Measurements from ENCODE around the gene MEIS2. TPM values are rescaled to one million over a fixed set of nuclear protein-coding genes. Genes with fewer than 3 reads are reported as not detected.
A peak's percentile ranks its signal among the peaks of the same experiment; 100 is the strongest.

MEIS2 gene
- total RNA-seq, 1 donor from 2014 or later, result 43.9 TPM

- DNase-seq (peak; percentile 45), ATAC-seq (ENCODE audit: poor library complexity) (peak; percentile 40)
- intact Hi-C loops (cut with DNase I), result loop anchor here (5.0 kb wide), 1 partner anchor 225 kb away; no protein-coding TSS in a partner anchor
Measured at GRCh38 chr15:36882487-36883131, 217.7 kb downstream of the MEIS2 start.

DNA sequence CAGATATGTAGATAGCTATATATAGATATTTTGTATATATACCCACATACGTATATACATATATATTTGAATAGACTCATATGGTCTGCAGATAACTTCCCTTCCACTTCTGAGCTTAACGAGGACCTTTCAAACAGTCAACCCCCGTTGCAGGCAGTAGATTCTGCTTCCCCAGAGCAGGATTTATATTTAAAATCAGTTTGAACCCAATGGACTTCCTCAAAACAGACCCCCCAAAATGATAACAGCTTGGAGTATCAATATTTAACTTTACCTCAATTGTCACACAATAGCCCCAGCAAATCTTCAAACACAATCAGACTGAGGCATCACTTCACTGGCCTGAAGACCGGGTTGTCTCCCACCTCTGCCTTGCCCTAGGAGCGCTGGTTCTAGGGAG lies 218.3 kb downstream of the MEIS2 start:
- no peak for ATAC-seq (ENCODE audit: poor library complexity)
- intact Hi-C loops (cut with DNase I), result loop anchor here (5.0 kb wide), 1 partner anchor 225 kb away; no protein-coding TSS in a partner anchor
- DNase-seq, result no peak

- no peak for DNase-seq
- ATAC-seq (ENCODE audit: poor library complexity), result no peak
- intact Hi-C loops (cut with DNase I), result loop anchor here (5.0 kb wide), 1 partner anchor 226 kb away; no protein-coding TSS in a partner anchor
Measured at GRCh38 chr15:36881516-36881915, 218.8 kb downstream of the MEIS2 start.

DNA sequence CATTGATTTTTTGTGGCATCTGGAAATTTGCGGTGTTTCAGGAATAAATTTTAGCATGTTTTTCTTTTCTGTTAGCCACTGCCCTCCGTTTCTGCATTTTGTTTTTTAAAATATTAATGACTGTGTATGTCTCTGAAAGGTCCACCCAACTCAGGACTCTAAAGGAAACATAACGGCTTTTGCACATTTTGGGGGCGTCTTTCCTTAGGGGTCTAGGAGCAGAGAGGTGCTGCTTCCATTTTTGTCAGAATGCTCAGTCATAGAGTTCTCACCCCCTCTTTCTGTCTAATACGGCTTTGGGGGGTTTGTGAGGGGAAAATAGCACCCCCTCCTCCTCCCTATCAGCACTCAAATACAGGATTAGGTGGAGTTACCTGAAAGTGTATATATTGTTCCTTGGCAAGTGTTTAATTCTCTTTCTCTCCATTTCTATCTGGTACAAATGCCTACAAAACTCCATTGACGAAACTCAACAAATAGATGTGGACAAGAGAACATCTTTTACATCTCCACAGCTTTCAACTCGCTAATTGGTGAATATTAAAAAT lies 219.4 kb downstream of the MEIS2 start:
- DNase-seq (no peak), ATAC-seq (ENCODE audit: poor library complexity) (no peak)
- intact Hi-C loops (cut with DNase I), result loop anchor here (5.0 kb wide), 1 partner anchor 226 kb away; no protein-coding TSS in a partner anchor

GRCh38 chr15:36880224-36880912 lies 220.0 kb downstream of the MEIS2 start:
- intact Hi-C loops (cut with DNase I), result loop anchor here (5.0 kb wide), 1 partner anchor 227 kb away; no protein-coding TSS in a partner anchor
- ATAC-seq (ENCODE audit: poor library complexity) (no peak), DNase-seq (no peak)

- ATAC-seq (ENCODE audit: poor library complexity), result no peak
- DNase-seq, result no peak
- intact Hi-C loops (cut with DNase I), result loop anchor here (5.0 kb wide), 1 partner anchor 228 kb away; no protein-coding TSS in a partner anchor
Measured at GRCh38 chr15:36879568-36880222, 220.7 kb downstream of the MEIS2 start.

DNA sequence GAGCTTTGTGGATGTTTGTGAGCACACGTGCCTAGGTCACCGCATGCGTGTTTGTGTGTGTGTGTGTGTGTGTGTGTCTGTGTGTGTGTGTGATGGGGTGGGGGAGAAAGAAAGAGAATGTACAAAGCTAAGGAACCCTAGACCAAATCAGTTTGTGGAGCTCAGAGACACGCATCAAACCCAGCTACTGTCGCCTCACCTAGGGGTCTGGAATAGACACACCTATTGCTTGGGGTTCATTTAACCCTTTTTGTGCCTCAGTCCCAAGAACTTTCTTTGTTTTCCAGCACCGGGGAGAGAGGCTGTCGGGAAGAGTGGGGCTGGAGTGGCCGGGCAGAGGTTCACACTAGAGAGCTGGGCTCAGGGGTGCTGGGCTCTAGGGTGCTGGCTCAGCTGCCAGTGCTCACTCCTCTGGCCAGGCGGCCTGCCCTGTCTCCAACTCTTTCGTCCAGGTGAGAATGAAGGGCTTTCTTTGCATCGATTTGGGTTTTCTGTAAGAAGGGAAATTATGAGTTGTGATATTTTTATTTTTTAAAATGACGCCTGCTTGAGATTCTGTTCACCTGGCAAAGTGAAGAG lies 221.6 kb downstream of the MEIS2 start:
- intact Hi-C loops (cut with DNase I), result no loop called here
- DNase-seq (no peak), ATAC-seq (ENCODE audit: poor library complexity) (no peak)

DNA sequence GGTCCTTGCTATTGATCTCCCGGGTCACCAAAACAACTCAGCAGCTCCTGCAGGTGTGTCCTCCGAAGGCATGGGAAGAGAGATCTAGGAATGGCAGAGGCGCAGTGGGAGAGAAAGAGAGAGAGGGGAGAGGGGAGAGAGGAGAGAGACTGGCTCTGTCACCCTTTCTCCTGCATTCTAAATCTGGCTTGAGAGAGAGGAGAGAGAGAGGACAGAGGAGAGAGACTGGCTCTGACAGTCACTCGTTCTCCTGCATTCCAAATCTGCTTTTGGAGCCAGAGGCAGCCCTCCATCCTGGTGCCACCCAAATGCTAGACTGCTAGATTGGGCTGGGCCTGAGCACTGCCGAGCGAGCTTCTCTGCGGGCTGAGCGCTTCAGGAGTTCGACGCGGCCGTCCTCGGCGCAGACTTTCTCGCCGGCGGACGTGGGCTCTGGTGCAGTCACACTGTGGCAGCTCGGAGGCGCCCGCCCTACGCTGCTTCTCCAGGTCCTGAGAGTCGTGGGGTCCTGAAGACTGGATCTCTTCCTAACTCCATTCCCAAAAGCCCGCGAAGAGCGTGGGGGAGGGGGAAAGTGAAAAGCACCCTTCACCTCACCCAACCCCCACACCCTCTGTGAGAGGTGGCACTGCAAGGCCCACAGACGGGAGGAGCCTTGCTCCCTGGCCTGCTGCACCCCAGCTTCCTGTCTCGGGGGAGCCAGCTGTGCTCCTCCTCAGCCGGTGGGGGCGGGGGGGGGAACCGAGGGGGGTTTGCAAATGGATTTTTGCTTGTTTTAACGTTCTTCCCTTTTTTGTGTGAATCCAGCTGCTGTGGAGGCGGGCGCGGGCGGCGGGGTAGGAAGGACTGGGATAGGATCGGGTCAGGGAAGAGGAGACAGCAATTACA lies 222.3 kb downstream of the MEIS2 start:
- DNase-seq (peak; percentile 54), ATAC-seq (ENCODE audit: poor library complexity) (peak; percentile 76)
- intact Hi-C loops (cut with DNase I), result no loop called here

DNA sequence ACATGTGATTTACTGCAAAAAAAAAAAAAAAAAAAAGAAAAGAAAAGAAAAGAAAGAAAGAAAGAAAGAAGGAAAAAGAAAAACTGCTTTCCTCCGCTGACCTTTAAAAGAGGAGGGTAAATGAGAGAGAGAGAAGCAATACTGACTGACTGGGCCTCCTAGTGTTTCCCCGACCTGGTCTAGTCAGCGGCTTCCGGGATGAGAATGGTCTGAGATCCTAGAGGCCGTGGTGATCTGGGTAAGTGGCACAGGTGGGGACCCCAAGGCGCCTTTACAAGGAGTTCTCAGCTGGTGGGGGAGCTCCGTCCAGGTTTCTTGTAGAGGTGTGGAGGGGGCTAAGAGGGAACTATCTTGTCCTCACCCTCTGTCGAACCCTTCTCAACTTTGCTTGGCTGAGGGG lies 223.1 kb downstream of the MEIS2 start:
- ATAC-seq (ENCODE audit: poor library complexity) (peak; percentile 44), DNase-seq (no peak)
- intact Hi-C loops (cut with DNase I), result no loop called here

DNA sequence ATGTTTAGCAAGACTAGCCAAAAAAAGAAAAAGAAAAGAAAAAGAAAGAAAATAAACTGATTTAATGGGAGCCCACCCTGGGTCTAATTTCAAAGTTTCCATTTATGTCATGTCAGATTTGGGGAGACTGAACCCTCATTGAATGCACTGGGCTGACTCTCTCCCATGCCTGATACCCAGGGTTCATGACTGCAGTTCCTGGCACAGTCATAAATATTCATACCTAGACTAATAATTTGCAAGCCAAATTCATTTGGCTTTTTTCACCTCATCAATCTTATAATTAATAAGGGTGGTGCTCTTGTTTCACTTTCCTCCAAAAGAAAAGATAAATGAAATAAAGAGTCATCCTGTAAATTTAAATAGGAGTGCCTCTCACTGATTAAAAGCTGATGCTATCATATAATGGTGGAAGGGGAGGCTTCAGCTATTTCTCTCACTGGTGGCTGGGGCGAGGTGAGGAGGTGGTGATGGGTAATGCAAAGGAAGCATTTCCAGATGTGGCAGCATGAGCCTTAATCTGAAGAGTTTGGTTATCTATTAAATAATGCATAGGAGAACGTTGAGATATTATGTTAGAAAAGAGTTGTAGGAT lies 224.5 kb downstream of the MEIS2 start:
- ATAC-seq (ENCODE audit: poor library complexity) (no peak), DNase-seq (no peak)
- intact Hi-C loops (cut with DNase I), result no loop called here

DNA sequence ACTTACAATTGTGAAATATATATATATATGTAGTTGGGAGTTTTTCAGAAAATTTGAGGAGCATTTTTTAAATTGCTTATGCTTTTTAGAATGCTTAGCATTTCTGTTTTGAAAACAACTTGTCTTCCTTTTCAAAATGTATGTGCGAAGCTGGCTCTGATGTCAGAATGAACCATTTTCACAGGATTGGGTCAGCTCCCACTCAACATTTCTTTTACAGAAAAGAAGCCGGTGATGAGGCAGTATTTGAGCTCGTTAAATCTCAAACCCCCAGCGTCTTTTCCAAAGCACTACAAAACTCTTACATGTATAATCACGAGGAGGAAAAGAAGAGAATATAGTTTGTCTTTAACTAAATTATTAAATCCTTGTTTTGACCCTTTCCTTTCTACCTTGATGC lies 225.4 kb downstream of the MEIS2 start:
- ATAC-seq (ENCODE audit: poor library complexity), result no peak
- intact Hi-C loops (cut with DNase I), result no loop called here
- no peak for DNase-seq

DNA sequence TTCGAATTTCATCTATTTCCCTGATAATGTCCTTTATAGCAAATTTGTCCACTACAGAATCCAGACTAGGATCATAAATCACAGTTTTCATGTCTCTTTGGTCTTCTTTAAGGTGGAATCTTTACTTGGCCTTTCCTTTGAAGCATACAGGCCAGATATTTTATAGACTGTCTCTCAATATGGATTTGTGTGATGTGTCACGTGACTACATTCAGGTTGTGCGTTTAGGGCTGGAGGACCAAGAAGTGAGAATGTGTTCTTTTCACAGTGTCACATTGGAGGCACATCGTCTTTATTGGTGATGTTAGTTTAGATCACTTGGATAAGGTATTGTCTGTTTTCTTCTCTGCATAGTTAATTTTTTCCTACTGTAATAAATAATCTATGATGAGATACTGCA lies 232.9 kb downstream of the MEIS2 start:
- ATAC-seq (ENCODE audit: poor library complexity) (no peak), DNase-seq (no peak)
- intact Hi-C loops (cut with DNase I), result no loop called here

DNA sequence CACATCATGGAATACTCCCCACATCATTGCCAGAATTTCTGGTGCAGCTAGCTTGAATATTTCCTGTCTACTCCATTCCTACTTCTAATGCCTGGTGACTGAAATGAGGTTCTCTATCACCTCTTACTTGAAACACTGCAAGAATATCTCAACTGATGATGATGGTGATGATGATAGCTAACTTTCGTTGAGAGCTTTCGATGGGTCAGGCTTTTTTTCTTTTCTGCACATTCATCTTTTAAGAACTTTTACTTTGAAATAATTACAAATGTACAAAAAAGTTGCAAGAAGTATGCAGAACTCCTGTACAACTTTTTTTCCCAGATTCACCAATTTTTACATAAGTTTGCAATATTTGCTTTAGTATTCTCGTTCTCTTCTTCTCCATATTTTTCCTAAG lies 233.5 kb downstream of the MEIS2 start:
- DNase-seq (no peak), ATAC-seq (ENCODE audit: poor library complexity) (no peak)
- intact Hi-C loops (cut with DNase I), result no loop called here

DNA sequence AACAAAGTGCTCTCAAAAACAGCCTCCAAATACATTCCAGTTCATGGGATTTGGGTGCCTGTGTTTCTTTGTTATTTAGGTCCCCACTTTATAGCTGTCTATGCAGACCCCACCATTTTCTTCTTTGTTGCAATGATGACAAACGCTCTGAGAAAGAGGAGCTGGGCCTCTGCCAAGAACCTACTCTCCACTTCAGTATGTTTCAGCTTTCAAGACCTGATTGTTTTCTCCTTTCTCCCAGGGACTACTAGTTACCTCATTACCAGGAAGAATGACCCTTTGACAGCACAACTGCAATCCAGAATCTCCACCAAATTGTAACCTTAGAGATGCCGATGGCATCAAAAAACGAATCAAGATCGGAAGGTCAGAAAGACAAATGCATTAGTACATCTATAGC lies 236.8 kb downstream of the MEIS2 start:
- ATAC-seq (ENCODE audit: poor library complexity), result no peak
- no peak for DNase-seq
- intact Hi-C loops (cut with DNase I), result no loop called here

DNA sequence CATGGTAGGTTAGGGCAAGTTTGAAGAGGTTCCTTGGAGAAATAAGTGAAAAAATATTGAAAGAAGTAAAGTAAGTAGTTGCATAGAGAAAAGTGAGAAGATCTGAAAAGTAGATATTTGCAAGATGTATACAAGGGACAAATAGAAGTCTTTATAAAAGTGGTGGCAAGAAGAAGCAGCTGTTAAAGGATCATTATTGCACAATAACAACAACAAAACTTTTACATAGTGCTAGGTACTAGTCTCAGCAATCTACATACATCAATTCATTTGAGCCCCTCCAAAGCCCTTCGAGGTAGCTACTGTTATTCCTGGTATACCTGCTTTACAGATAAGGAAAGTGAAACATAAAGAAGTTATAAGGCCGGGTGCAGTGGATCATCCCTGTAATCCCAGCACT lies 239.6 kb downstream of the MEIS2 start:
- ATAC-seq (ENCODE audit: poor library complexity) (no peak), DNase-seq (no peak)
- intact Hi-C loops (cut with DNase I), result no loop called here

GRCh38 chr15:36858423-36858822 lies 241.9 kb downstream of the MEIS2 start:
- intact Hi-C loops (cut with DNase I), result no loop called here
- ATAC-seq (ENCODE audit: poor library complexity), result no peak
- no peak for DNase-seq

DNA sequence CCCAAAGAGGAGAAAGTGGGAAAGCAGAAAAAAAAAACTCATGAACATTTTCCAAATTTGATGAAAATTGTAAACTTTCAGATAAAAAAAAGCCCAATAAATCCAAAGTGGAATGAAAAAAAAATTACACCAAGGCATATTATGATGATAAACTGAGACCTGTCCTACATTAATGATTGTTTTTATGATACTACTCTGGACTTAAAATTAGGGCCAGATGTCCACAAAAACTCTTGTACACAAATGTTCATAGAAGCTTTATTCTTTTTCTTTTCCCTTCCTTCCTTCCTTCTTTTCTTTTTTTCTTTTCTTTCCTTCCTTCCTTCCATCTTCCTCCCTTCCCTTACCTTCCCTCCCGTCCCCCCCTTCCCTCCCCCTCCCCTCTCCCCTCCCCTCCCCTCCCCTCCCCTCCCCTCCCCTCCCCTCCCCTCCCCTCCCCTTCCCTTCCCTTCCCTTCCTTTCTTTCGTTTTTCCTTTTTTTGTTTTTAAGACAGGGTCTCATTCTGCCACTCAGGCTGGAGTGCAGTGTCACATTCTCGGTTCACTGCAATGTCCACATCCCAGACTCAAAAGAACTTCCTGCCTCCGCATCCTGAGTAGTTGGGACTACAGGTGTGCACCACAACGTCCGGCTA lies 243.9 kb downstream of the MEIS2 start:
- no peak for DNase-seq
- intact Hi-C loops (cut with DNase I), result no loop called here
- ATAC-seq (ENCODE audit: poor library complexity), result no peak

All from Right ventricle myocardium superior (tissue), 1 donor.